ENCODE results near the gene BRDT.
"Not testable (repeated sequence)": the region's sequence is repeated elsewhere in the genome, so short reads cannot be mapped to it uniquely, and the experiment has no call there.

BRDT gene

DNA sequence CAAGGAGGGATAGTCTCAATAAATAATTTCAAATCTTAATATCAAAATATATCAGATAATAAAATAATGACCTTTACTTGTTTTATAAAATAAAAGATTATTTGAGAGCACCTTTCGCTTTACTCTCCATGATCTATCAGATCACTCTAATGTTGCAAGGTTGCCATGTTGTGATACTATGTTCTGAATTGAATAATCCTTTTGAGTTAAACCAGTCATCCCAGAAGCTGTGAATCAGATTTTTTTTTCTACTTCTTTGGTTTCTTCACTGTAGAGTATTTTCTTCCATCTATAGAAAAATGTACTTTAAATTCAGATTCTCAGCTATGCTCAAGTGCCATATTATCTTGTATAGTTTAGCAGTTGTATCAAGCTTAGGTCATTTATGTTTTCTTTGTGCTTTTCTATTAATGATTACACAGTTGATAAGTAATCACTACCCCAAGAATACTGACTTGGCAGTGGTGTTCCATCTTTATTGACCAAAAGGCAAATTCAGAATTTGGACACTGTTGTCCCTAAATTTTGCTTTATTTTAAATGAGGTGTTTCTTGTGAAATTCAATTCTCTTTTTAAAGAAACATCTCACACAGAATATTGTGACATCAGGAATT is 32.9 kb downstream of the BRDT start:
- DNase-seq (ENCODE audit: low read depth): no peak

DNA sequence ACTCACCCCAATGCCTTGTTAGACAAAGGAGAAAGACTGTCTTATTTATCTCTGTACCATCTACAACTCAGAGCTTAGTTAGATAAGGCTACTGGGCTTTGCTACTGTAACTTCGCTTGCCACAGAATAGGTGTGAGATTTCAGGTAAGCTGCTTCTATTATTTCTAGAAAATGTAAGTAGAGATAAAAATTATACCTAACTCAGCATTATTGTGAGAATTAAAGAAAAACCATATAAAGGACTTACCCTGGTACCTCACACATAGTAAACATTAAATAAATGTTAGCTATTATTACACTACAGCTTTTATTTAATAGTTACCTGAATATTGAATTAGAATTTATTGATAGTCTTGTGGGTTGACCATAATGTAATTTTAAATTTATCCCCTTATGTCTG is 44.1 kb downstream of the BRDT start:
- no peak for DNase-seq (ENCODE audit: low read depth)

DNA sequence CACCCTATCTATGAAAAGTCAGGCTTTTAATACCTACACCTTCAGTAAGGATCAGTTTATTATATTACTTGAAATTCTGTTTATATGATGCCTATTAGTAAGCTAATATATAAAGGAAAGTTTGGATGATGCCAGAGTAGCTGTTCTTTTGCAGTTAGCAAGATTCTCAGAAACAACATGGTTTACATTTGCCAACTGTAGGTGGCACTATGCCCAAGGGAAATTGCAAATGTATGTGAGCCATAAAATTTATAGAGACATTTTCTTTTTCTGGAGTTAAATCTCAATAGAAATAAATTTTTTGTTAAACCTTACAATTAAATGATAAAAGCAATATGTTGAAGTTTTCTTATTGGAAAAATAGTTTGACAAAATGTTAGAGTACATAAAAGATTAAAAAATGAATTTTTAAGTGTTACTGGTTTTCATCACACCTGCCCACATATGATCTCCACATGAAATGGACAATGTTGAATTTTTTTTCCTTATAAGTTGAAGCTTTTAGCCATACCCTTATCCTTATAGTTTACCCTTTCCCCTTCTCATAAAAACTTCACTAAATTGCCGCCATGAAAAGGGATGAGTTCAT is 48.5 kb downstream of the BRDT start:
- no peak for DNase-seq (ENCODE audit: low read depth)

DNA sequence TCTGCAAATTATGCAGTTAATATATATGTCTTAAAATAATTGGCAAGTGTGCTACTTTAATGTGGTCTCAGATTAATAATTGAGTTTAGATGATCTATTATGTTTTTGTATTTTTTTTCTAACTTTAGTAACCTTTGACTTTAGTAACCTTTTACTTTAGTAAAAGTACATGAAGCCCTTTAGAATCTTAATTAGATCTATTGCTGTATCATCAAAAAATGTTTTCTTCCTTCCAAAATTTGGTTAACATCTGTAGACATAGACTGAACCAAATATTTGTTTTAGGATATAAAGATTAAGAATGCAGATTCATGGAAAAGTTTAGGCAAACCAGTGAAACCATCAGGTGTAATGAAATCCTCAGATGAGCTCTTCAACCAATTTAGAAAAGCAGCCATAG is 54.9 kb downstream of the BRDT start:
- DNase-seq (ENCODE audit: low read depth): no peak

DNA sequence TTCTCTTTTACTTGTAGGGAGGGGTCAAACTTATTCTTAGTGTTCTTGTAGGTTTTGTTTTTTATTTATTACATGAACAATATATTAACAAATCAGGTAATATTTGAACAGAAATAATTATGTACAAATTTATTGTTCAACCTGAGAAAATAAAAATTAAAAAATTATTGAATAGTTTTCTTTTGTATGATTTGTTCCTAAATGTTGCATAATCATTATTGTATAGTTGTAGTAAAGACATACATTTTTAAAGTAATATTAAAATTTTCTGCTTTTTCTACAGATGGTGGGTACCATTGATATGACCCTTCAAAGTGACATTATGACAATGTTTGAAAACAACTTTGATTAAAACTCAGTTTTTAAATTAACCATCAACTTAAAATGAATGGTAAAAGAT is 64.7 kb downstream of the BRDT start:
- DNase-seq (ENCODE audit: low read depth): no peak

DNA sequence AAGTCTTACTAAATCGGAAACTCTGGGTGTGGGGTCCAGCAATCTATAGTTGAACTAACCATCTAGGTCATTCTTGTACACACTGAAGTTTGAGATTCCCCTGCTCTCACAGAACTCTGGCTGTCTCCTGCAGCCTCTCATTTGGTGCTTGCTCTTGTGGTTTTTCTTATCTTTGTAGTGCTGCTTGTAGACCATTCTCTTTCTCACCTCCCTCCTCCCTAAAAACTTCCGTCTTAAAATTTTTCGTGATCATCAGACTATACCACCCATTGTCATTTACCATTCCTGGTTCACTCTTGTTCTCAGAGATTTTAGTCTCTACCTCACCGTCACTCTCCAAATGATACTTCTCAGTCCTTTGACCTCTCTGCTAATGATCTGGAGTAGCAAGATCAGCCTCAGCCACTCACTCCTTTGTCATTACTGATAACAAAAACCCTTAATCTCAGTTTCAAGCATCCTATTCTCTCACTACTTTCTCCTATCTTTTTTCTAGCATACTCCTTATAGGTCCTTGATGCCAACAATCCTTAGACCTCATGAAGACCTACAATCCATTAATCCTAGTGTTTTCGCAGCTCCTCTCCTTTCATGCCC is 67.6 kb downstream of the BRDT start:
- no peak for DNase-seq (ENCODE audit: low read depth)

DNA sequence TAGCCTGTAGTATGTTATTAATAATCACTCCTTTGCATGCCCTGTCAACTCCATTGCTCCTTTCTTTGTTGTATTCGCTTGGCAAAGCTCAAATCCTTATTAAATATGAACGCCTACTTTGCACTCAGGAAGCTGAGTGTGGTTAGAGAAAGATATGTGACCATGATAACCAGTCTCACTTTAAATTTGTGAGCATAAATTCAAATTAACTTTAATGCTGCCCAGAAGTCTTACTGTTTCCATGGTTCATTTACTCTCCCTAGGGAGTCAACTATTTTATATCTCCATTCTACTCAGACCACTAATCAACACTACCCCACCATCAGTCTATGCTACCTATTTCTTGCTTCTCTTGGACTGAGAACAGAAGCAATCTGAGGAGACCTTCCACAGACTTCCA is 68.5 kb downstream of the BRDT start:
- no peak for DNase-seq (ENCODE audit: low read depth)

DNA sequence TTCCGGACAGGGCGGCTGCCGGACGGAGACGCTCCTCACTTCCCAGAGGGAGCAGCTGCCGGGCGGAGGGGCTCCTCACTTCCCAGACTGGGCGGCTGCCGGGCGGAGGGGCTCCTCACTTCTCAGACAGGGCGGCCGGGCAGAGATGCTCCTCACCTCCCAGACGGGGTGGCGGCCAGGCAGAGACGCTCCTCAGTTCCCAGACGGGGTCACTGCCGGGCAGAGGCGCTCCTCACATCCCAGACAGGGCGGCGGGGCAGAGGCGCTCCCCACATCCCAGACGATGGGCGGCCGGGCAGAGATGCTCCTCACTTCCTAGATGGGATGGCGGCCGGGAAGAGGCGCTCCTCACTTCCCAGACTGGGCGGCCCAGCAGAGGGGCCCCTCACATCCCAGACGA is 76.8 kb downstream of the BRDT start:
- DNase-seq (ENCODE audit: low read depth): not testable (repeated sequence)

DNA sequence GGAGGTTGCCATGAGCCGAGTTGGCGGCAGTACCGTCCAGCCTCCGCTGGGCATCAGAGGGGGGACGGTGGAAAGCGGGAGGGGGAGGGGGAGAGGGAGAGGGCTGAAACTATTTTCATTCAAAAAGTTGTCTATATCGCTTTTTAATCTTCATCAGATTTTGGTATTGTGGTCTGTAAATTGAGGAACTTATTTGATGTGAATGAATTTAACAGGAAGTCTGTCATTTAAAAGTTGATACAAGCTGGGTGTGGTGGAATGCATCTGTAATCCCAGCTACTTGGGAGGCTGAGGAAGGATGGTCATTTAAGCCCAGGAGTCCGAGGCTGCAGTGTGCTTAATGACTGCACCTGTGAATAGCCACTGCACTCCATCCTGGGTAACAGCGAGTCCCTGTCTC is 77.6 kb downstream of the BRDT start:
- no peak for DNase-seq (ENCODE audit: low read depth)

DNA sequence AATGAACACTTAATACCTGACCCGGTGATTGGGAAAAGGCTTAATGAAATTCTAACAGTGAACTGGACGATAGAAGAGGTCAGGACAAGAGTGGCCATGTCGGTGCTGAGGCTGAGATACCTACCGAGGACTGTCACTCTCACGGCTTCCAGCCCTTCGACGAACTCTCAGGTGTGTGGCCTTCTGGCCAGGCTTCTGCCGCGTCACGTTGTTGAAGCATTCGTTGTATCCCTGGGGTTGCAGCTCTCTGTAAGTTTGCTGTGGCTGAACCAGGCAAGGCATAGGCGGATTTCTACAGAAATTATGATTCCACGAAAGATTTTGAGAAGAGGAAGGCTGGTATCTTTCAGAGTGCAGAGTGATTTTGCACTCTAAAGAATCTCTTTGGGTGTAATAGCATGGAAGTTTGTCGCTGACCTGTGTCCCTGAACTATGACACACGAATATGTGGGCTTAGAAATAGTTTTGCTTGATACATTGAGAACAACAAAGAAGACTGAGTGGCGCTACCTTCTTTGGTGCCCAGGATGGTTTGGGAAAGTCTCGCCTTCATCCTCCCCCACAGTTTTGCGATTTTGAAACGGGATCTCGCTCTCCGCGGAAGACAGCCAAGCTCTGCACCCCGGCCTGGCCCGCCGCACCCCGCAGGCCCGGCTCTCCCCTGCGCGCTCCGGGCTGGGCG is 80.2 kb downstream of the BRDT start:
- no peak for DNase-seq (ENCODE audit: low read depth)

DNA sequence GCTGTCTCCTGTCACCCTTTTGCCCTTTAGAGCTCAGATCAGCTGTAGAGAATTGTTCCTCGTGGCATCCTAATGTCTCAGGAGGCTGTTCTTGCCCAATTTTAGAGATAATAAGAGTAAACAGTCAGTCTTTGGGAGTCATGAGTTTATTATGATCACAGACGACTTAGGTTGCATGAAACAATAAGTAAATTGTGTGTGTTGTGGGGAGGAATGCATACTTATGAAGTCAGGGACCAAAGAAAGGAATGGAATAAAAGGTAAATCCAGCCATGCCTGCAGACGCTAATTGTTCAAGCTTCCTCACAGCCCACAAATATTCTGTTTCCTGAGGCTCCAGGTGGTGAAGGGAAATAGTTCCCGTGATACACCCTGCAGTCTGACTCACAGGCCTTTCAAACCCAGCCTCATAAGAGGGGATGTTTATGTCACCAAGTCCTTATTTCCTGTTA is 81.5 kb downstream of the BRDT start:
- no peak for DNase-seq (ENCODE audit: low read depth)

DNA sequence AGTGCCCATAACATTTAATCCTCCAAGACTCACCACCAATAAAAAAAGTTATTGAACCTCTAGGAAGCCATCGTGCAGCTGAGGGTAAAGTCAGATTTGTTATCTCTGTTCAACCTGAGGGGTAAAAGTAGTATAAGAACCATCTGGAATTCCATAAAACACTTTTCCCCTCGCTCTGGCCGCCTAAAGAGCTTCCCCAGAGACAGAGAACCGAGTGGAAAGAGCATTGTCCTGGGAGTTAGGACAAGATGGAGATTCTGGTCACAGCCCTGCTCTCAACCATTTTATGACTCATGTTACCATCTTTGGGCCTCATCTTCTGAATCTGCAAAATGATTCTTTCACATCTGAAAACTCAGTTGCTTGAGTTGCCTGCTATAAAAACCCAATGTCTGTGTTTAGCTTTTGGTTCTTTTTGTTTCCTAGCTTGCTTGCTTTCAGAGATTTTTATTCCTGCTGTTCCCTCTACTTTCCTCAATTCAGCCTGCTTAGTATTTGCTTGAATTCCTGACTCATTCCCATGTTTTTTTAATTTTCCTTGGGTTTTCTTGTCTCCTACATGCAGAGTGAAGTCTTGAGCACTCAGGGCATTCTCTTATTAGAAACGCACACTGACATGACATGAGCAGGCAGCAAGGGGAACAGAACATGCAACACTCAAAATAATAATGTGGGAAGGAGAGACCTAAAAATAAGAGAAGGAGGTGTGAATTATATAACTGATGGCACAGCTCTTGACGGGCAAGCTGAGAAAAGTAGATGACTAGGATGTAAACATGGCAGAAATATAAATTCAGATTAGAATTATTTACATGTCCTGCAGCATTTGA is 82.3 kb downstream of the BRDT start:
- DNase-seq (ENCODE audit: low read depth): no peak

DNA sequence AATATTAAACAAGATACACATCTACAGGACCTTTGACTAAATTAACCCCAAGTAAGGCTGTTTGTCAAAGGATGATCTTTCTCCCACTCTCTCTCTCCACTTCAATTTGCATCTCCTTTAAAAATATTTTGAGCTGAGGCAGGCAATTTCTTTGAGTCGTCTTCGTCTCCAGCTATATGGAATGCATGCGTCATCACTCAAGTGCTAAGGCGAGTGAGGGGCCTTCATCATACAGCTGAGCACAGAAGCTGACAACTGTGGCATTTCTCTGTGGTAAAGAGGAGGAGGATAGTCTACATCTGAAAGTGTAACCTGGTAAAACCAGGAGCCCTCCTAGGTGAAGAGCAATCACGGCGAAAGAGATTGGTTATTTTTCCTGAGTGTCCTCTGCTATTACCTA is 88.2 kb downstream of the BRDT start:
- no peak for DNase-seq (ENCODE audit: low read depth)

DNA sequence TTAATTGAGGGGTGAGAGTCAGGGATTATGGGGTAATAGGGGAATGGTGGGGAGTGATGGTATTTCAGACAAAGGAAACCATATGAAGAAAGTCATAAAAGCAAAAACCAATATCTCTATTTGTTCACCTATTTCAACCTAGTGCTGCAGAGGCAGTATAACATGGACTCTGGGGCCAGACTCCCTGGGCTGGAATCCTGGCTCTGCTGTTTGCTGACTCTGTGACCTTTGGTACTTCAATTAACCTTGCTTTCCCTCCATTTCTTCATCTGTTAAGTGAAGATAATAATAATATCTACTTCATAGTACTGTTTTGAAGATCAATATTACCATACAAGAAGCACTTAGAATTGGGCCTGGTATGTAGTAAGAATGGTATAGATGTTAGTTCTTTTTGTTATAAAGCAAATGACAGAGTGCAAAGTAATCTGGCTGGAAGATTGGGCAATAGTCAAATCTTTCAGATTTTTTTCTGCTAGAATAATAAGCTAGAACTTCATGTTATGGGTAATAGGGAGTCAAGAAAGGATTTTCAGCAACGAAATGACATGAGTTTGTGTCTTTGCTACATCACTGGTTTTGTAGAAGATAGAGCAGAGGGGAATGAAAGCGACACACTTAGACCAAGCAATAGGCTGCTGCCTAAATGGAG is 89.6 kb downstream of the BRDT start:
- DNase-seq (ENCODE audit: low read depth): no peak

DNA sequence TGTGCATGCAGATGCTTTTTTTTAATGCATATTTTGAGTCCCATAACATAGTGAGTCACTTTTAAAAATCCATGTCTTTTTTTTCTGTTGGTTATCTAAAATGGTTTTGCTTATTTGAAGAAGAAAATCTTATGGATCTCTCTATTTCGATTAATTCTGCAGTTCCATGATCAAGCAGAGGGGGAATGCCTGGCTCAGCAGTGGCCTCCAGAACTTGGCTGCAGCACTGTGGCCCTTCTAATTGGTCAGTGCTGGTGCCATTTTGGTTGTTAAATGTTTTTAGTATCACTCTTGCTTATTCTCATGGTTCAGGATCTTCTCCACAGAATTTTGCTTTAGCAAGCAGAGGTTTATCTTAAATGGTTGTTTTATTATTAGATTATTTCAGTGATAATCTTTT is 91.8 kb downstream of the BRDT start:
- DNase-seq (ENCODE audit: low read depth): no peak

DNA sequence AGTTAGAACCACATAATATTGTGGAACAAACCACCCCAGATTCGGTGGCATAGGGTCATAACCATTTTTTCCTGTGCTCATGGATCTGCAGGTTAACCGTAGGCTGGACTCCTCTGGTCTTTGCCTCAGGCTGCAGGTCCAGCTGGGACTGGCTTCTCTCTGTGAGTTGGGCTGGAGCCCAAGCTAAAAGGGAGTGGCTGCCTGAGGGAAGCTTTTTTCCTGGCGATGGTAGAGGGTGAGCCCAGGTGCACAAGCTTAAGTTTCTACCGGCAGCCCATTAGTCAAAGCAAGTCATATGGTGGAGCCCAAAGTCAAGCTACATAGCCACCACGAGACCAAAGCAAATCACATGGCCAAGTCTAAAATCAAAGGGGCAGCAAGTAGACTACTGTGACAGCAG is 94.4 kb downstream of the BRDT start:
- no peak for DNase-seq (ENCODE audit: low read depth)

DNA sequence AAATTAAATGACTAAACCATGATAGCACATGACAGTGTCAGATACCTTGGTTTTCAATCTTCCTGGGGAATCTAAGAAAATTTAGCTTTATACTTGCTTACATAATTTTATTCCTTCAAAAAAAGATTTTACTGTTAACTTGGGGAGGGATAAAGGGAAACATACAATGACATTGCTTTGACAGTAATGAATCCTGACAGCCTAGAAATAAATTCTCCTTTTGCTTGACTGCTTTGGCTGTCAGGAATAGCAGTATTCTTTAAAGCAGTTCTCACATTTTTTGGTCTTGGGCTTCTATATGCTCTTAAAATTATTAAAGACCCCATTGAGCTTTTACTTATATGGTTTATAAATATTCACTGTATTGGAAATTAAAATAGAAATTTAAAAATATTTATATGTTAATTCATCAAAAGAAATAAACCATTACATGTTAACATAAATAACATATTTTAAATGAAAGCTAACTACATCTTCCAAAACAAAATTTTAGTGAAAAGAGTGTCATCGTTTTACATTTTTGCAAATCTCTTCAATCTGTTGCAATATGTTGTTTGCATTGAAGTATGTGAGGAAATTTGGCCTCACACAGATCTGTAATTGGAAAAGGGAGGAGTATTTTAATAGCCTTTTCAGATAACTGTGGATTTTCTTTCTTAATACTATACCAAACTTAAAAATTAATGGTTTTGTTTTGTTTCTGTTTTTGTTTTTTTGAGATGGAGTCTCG is 96.7 kb downstream of the BRDT start:
- no peak for DNase-seq (ENCODE audit: low read depth)

DNA sequence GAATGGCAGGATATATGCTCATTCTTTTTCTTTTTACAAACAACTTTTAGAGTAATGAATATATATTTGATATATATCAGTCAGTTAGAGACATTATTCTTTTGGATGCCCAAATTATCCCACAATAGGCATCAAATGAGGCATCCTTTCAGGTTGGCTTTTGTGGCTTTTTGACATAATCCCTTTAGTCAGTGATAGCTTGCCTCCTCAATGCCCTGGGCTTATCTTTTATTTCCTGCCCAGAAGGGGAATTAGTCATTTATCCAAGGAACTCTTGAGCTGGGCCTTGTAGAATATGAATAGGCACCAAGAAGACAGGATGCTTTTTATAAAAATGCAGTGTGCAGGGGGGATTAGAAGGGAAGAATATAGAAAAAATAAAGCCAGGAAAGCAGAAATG is 102.7 kb downstream of the BRDT start:
- DNase-seq (ENCODE audit: low read depth): no peak
